Measurements from ENCODE around the gene SLC9A9.

The SLC9A9 gene

DNA sequence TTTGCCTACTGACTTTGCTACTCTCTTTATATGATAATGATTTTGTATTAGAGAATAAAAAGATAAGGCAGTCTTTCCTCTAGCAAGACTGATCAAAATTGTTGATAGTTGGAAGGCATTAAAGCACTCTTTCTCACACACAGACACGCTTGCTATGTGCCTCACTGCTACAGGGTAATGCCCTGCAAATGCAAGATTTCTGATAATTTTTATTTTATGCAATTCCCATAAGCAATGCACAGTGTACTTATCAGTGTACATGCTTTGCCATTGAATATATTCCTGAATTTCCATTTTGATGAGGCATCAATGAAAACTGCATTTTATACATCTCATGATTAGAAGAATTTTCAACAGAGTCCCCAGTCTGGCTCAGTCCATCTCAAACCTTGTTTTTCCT, 465.5 kb downstream of the SLC9A9 start:
- no peak for DNase-seq
- TF ChIP-seq GATA1 (IDR thresholded peaks at IDR 0.05; ENCODE audit: low read depth, low read length) (no peak), POLR2A (IDR thresholded peaks at IDR 0.05; ENCODE audit: low read length) (no peak)

DNA sequence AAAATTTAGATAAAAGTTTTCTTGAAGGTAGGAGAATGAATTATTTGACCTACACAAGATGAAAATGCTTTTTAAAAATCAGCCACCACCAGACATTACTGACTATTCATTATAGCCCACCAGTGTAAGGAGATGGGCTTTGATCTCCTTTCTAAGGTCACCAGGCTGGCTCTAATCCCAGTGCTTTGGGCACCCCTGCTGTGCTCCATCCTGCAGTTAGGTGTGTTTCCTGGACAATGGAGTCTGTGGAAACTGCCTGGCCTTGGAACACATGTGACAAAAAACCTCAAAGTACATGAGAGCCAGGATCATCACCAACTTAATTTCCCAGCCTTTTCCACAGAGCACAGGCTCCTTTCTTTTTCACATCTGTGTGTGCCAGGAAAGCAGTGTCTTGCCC, 467.8 kb downstream of the SLC9A9 start:
- TF ChIP-seq GATA1 (IDR thresholded peaks at IDR 0.05; ENCODE audit: low read depth, low read length) (no peak), POLR2A (IDR thresholded peaks at IDR 0.05; ENCODE audit: low read length) (no peak)
- DNase-seq, result no peak

DNA sequence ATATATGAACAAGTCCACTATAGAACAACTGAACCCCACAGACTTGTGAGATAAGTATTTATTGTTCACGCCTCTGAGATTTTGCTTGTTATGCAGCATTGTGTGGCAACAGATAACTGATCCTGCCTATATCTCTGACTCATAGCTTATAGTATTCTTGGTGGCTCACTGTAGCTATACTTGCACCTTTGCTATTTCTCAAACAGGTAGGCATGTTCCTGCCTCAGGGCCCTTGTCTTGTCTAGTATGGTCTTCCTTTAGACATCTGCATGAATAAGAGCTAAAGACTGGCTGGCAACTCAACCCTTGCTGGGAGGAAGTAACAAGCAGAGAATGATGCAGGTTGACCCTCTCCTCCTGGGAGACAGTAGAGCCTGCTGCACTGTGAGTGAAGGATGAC, 472.6 kb downstream of the SLC9A9 start:
- TF ChIP-seq POLR2A (IDR thresholded peaks at IDR 0.05; ENCODE audit: low read length) (no peak), GATA1 (IDR thresholded peaks at IDR 0.05; ENCODE audit: low read depth, low read length) (no peak)
- no peak for DNase-seq

DNA sequence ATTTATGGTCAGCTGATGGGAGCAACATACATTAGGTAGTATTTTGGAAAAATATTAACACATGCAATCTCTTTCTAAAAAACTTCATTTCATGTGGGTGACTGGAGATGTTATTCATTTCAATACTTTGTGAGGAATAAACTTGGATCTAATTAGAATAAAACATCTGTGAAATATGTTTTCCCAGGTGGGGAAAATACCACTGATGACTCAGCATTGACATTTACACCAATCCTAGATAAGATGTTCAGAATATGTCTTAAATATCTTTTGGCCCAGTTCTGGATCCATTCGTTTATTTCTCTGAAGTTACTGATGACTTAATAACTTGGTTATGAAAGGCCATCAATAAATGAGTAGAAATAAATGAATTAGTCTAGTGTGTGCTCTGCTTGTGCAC, 481.1 kb downstream of the SLC9A9 start:
- TF ChIP-seq GATA1 (IDR thresholded peaks at IDR 0.05; ENCODE audit: low read depth, low read length) (no peak), POLR2A (IDR thresholded peaks at IDR 0.05; ENCODE audit: low read length) (no peak)
- DNase-seq, result no peak

DNA sequence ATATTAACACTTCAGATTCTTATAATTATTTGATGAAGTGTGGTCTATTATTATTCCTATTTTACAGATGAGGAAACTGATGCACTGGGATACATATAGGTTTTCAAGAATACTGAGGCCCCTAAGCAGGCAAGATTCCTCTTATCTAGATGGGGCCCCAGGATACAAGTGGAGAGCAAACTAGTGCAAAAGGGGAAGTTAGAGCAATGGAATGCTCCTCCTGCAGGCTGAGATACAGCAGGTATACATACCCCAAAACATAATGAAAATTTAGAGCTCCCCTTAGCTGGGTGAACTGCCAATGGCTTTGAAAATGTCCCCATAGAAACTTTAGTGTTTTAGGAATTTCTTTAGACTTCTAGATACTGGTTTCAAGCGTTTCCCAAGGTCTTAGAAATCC, 481.6 kb downstream of the SLC9A9 start:
- TF ChIP-seq GATA1 (IDR thresholded peaks at IDR 0.05; ENCODE audit: low read depth, low read length), result no peak
- no peak for TF ChIP-seq POLR2A (IDR thresholded peaks at IDR 0.05; ENCODE audit: low read length)
- peak; percentile 21 for DNase-seq

DNA sequence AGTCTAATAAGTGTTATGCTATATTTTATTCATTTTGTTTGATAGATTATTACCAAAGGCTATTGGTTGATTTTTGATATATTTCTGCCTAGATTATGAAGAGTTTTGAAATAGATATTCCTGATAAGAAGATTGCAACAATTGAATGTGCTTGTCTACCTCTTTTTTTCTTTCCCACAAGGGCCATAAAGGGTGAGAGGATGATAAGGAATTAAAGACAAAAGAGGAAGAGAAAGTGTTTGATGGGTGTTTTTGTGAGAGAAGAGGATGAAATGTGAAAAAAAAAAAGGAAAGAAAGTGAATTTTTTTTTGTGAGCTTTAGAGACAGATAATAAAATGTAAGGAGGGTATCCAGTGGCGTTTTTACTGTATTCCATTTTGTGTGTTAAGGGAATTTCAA, 484.3 kb downstream of the SLC9A9 start:
- TF ChIP-seq GATA1 (IDR thresholded peaks at IDR 0.05; ENCODE audit: low read depth, low read length), result no peak
- TF ChIP-seq POLR2A (IDR thresholded peaks at IDR 0.05; ENCODE audit: low read length), result no peak
- DNase-seq, result no peak

DNA sequence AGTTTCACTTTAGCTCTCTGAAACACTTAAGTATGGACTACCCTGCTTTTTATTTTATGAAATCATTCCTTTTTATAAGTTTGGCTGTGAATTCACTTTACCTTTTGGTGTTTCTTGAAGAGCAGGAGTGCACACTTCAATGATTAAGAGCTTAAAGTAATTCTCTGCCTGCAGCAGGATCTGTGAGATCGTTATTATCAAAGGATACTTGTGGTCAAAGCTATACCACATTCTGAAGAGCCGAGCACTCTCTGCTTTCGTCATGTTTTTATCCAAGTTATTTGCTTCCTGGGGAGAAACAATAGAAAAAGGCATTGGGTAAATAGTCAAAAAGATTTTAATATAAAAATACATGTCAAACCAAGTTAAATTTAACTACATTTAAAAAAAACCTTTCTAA, 485.0 kb downstream of the SLC9A9 start:
- peak in 1 of 2 experiments; percentile 27 for DNase-seq
- TF ChIP-seq POLR2A (IDR thresholded peaks at IDR 0.05; ENCODE audit: low read length), result no peak
- no peak for TF ChIP-seq GATA1 (IDR thresholded peaks at IDR 0.05; ENCODE audit: low read depth, low read length)

DNA sequence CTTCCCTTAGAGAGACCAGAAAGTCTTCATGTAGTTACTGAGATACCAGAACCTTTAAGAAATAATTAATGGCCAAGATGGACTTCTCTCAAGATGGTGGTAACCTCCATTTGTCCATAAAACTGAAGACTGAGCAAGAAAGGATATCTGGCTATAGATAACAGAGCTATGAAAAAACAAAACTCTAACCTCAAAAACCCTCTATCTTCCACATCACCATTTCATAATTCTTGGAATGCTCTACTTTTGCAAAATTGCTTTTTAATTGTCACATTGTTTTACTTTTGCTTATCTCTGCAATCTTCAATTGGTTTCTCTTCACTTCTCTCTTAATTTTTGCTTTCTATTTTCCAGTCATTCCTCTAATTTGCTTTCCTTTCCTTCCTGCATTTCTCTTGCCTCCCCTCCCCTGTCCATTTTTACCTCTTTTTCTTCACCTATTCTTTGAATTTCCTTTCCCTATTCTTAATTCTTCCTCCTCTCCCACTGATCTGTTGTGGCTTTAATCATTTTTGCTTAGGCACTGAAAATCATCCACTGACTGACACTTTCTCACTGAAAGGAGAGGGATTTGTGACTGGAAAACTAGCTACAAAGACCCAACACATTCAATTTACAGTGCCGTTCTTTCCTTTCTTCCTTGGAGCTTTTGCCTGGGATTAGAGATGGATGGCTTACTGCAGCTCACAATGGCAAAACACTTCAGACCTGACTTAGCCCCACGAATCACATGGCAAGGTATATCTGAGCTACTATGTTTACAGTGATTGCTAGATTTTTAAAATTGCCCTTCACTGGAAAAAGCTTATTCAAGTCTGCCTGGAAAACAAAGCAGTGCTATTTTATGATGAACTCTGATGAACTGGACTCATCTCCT, 485.9 kb downstream of the SLC9A9 start:
- no peak for TF ChIP-seq GATA1 (IDR thresholded peaks at IDR 0.05; ENCODE audit: low read depth, low read length)
- TF ChIP-seq POLR2A (IDR thresholded peaks at IDR 0.05; ENCODE audit: low read length), result no peak
- DNase-seq, result no peak

DNA sequence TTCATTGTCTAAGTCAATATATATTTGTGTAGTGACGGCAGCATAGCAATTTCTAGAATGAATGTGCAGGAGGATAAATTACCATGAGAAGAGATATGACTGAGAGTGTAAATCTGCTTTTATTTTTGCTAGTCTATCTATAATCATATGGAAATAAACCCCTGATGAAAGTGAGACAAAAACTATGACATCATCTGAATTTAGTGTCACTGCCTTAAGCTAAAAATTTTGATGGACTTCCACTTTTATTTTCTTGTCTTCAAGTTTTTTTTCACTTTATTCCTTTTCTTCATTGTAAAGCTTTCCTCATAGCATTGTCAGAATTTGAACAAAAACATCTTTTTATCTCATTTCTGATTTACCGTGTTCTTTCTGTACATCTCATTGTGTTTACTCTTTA, 486.7 kb downstream of the SLC9A9 start:
- TF ChIP-seq GATA1 (IDR thresholded peaks at IDR 0.05; ENCODE audit: low read depth, low read length) (no peak), POLR2A (IDR thresholded peaks at IDR 0.05; ENCODE audit: low read length) (no peak)
- DNase-seq, result no peak

DNA sequence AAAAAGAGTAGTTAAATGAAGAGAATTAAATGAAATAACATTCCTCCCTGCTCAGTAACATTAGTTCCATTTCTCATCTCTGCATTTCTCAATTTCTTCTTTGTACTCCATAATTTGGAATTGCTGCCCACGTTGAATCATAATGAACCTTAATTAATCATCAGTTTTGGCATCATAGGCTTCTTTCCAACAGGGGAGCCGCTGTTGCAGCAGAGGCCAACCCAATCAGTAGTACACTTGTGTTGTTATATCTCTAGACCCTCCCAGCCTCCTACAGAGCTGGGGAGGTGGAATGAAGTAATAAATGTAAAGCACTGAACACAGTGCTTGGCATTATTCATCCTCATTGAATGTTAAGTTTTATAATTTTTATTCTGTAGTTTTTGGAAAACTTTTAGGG, 488.0 kb downstream of the SLC9A9 start:
- TF ChIP-seq POLR2A (IDR thresholded peaks at IDR 0.05; ENCODE audit: low read length), result no peak
- TF ChIP-seq GATA1 (IDR thresholded peaks at IDR 0.05; ENCODE audit: low read depth, low read length), result no peak
- DNase-seq, result no peak

DNA sequence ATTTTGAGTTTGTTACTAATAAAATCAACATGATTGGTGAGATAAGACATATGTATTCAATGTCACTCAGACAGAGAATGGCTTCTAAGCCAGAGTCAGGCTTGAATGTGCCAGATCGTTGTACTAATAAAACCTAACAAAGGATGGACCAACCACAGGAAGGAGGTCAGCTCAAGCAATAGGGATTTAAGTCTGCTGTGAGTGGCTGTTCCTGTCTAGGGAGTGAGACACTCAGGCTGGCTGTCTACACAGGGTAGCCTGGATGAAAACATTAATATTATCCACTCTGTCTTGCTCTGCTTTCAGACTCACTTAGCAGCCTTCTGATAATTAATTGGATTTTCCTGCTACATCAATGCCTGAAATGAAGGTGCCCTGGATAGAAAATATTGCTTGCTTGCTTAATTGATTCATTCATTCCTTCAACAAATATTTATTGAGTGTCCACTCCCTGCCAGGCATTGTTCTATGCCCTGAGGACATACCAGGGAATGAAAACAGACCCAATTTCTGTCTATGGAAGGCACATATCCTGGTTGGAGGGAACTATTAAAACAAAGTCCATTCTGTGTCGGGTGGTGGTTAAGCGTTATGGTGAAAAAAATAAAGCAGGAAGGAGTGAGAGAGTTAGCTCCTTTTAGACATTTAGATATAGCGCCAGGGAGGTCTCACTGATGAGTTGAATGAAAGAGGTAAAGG, 489.3 kb downstream of the SLC9A9 start:
- TF ChIP-seq GATA1 (IDR thresholded peaks at IDR 0.05; ENCODE audit: low read depth, low read length), result no peak
- TF ChIP-seq POLR2A (IDR thresholded peaks at IDR 0.05; ENCODE audit: low read length), result no peak

DNA sequence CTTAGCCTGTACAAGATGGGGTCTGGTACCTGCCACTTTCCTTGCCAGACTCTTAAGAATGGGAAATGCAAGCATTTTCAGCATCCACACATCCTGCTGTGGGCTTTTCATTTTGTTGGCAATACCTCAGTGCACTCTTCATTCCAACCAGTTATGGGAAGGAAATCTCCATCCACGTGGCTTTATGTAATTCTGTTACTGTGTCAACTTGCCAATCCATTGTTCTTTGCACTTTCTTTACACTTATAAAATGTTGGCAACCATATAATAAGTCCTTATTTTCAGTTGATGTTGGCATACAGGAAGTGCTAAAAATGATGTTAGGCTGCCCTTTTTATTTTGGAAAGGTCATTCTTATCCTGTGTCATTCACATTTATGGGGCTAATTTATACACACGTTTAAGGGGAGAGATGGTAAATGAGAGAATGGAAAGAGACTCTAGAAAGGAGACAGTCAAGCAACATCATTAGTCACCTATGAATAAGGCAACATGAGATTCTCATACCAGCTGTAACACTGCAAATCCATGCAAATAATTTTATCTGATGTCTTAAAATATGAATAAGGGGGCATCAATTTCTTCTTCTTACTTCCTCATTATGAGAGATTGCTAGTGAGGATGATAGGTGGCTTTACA, 490.0 kb downstream of the SLC9A9 start:
- no peak for TF ChIP-seq GATA1 (IDR thresholded peaks at IDR 0.05; ENCODE audit: low read depth, low read length)
- TF ChIP-seq POLR2A (IDR thresholded peaks at IDR 0.05; ENCODE audit: low read length), result no peak
- no peak for DNase-seq

More for the DNA sequence above, 489.3 kb downstream of the SLC9A9 start:
- DNase-seq, result no peak

DNA sequence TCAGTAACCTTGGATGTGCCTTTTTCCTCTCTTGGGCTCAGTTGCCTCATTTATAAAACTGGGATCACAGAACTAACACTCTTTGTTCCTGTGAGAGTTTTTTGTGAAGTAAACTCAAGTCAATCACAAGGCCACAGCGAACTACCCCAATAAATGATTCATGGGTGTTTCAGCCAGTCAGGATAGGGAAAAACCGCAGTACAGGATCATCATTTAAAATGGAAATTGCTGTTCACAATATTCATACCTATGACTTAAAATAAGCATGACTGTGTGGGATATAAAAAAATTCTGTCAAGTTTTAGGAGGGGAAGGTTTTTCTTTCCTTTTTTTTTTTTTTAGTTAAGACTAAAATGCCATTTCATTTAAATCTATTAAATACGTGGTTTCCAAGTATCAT, 490.6 kb downstream of the SLC9A9 start:
- no peak for DNase-seq
- no peak for TF ChIP-seq POLR2A (IDR thresholded peaks at IDR 0.05; ENCODE audit: low read length)
- TF ChIP-seq GATA1 (IDR thresholded peaks at IDR 0.05; ENCODE audit: low read depth, low read length), result no peak

DNA sequence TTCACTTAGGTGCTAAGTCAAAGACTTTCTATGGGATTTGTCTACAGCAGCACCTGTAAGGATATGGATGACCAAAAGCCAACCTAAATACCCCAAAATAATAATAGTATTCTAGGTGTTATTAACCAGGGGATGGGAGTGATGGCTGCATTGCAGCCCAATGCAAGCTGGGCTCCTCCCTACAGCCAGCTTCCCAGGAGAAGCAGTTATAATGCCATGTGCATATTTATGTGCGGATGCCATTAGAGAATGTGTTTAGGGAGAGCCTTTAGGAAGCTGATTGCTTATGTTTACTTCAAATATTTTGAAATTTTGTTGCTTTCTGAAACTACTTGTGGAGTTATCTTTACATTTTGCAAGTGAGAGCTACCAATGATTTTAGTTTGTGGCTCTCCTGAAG, 491.4 kb downstream of the SLC9A9 start:
- TF ChIP-seq GATA1 (IDR thresholded peaks at IDR 0.05; ENCODE audit: low read depth, low read length) (no peak), POLR2A (IDR thresholded peaks at IDR 0.05; ENCODE audit: low read length) (no peak)
- no peak for DNase-seq
